Karpas-422 (cell line): ENCODE measurements around the gene SOCS3. TPM values are rescaled to one million over a fixed set of nuclear protein-coding genes. Genes with fewer than 3 reads are reported as not detected.

Source experiments
- DNase-seq: peaks from one replicate; pipeline ENCODE4 v3.0.0-alpha.2; 2015
- H2AFZ ChIP-seq: fragments of 200-600 bp; sonication (generic); 2 replicates; pipeline ENCODE4 v1.6.1; 2014; ENCODE audit warnings: antibody characterized with exemption, low read length, mixed read lengths
- H3K27ac ChIP-seq: fragments of 200-600 bp; sonication (generic); 2 replicates; pipeline ENCODE4 v1.5.1; 2014; ENCODE audit warnings: mild to moderate bottlenecking, low read length, moderate library complexity
- H3K27me3 ChIP-seq: fragments of 200-600 bp; sonication (generic); 2 replicates; pipeline ENCODE4 v1.6.1; 2014; ENCODE audit warnings: low read length, mixed read lengths
- H3K36me3 ChIP-seq: fragments of 200-600 bp; sonication (generic); 2 replicates; pipeline ENCODE4 v1.6.1; 2014; ENCODE audit warnings: low read length, mixed read lengths; ENCODE audit not compliant: insufficient read depth
- H3K4me1 ChIP-seq: fragments of 200-600 bp; sonication (generic); 2 replicates; pipeline ENCODE4 v1.6.1; 2014; ENCODE audit warnings: mild to moderate bottlenecking, low read length, mixed read lengths
- H3K4me2 ChIP-seq: fragments of 200-600 bp; sonication (generic); 2 replicates; pipeline ENCODE4 v1.6.1; 2014; ENCODE audit warnings: low read length, low read depth, mild to moderate bottlenecking; ENCODE audit not compliant: poor library complexity, severe bottlenecking
- H3K4me3 ChIP-seq: fragments of 200-600 bp; sonication (generic); 2 replicates; pipeline ENCODE4 v1.5.1; 2014; ENCODE audit warnings: mild to moderate bottlenecking, antibody characterized with exemption, low read length, mixed read lengths
- H3K79me2 ChIP-seq: fragments of 200-600 bp; sonication (generic); 2 replicates; pipeline ENCODE4 v1.6.1; 2014; ENCODE audit warnings: mild to moderate bottlenecking, low read length, mixed read lengths
- H3K9ac ChIP-seq: fragments of 200-600 bp; sonication (generic); 2 replicates; pipeline ENCODE4 v1.6.0; 2014; ENCODE audit warnings: low read length
- H3K9me2 ChIP-seq: fragments of 200-600 bp; sonication (generic), shearing (Covaris generic); replicated peaks from 2 replicates; pipeline ENCODE4 v1.6.0; 2014; ENCODE audit warnings: mild to moderate bottlenecking, low read length, moderate library complexity; ENCODE audit not compliant: insufficient read depth
- H3K9me3 ChIP-seq: fragments of 300-700, 200-600 bp; sonication (generic); 2 replicates; pipeline ENCODE4 v1.6.1; 2014; ENCODE audit warnings: low read length, mixed read lengths
- H4K20me1 ChIP-seq: fragments of 200-600 bp; sonication (generic); 2 replicates; pipeline ENCODE4 v1.6.1; 2014; ENCODE audit warnings: mild to moderate bottlenecking, antibody characterized with exemption, low read length, low read depth; ENCODE audit not compliant: insufficient read depth
- total RNA-seq: library from RNA; depleted of rRNA; stranded (reverse); fragments of >200 nt; shearing (Covaris generic); gene quantifications from 2 replicates; pipeline ENCODE4 v1.2.3, GENCODE V29; 2014; ENCODE audit warnings: low replicate concordance

SOCS3 gene
- total RNA-seq, 1 experiment from 2014 or later, result not detected

DNA sequence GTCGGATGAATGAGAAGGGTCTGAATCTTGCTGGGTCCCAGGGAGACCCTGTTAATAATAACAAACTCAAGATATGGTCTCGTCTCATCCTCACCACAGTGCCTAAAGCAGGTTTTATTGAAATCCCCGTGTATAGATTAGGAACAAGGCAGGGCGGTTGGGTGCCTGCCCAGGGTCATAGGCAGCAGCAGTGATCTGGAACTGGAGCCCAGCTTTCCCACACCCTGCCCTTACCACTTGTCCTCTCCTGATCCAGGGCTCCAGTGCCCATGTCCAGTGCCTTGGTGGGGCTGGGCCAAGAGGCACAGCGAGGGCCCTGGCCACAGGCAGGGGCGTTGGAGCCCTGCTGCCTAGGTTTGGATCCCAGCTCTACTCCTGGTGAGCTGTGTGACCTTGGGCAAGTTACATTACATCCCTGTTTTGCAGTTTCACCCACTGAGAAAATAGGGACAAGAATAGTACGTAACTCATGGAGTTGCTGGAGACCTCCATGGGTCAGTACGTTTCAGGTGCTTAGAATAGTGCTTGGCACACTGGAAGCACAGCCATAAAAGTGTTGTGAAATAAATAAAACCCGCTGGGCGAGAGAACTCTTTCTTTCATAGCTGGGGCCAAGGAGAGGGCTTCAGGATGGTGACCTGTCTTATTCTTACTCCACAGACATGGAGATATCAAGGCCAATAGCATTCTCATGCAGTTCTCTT is 13.9 kb downstream of the SOCS3 start:
- H3K79me2 ChIP-seq, result no peaks in the 10 kb centered on the region
- no peaks in the 10 kb centered on the region for H3K9me3 ChIP-seq
- H4K20me1 ChIP-seq, result no peaks in the 10 kb centered on the region; the same call in 1 of the 2 replicates
- no peak for DNase-seq
- H3K4me3 ChIP-seq, result no peak overlapping the region
- H3K4me1 ChIP-seq, result peaks cover 12% of the 10 kb centered on the region
- no peaks in the 10 kb centered on the region for H3K36me3 ChIP-seq
- H3K9me2 ChIP-seq, result no peaks in the 10 kb centered on the region
- H3K27me3 ChIP-seq, result no peaks in the 10 kb centered on the region
- H3K9ac ChIP-seq, result no peak overlapping the region
- no peak overlapping the region for H3K4me2 ChIP-seq
- no peak overlapping the region for H2AFZ ChIP-seq
- H3K27ac ChIP-seq, result no peak overlapping the region

DNA sequence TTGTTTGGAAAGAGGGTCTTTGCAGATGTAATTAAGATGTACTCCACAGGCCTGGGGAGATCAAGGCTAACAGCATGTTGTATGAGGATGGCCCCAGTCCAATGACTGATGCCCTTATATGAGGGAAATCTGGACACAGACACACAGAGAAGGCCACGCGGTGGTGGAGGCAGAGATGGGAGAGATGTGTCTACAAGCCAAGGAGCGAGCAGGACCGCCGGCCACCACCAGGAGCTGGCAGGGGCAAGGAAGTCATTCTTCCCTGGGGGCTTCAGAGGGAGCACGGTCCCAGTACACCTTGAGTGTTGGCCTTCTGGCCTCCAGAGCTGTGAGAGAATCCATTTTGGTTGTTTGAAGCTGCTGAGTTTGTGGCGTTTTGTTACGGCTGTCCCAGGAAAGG is 14.7 kb downstream of the SOCS3 start:
- Histone ChIP-seq H3K36me3 (no peaks in the 10 kb centered on the region), H3K9me2 (no peaks in the 10 kb centered on the region), H3K9me3 (no peaks in the 10 kb centered on the region), H3K27me3 (no peaks in the 10 kb centered on the region), H3K27ac (no peak overlapping the region), H3K4me2 (no peak overlapping the region), H3K4me3 (no peak overlapping the region), H3K9ac (no peak overlapping the region), H3K79me2 (no peaks in the 10 kb centered on the region), H3K4me1 (peaks cover 14% of the 10 kb centered on the region), H2AFZ (no peak overlapping the region), H4K20me1 (no peaks in the 10 kb centered on the region; the same call in 1 of the 2 replicates)
- DNase-seq, result no peak

DNA sequence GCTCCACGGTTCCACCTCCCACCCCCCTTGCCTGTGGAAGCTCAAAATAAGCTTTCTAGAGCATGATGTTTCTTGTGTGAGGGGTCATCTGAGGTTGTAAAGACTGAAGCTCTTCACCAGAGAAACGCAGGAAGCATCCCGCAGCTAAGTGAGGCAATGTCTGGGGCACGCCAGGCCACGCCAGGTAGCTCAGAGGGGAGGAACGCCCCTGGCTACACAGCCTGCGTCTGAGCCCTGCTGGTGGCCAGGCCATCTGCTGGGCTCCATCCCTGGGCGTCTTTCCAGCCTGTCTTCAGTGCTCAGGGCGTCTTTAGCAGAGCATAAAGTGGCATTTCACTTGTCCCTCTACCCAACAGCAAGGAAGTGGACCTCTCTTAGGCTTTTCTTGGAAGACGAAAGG is 15.2 kb downstream of the SOCS3 start:
- Histone ChIP-seq H3K36me3 (no peaks in the 10 kb centered on the region), H3K9me2 (no peaks in the 10 kb centered on the region), H3K4me1 (peaks cover 15% of the 10 kb centered on the region), H2AFZ (no peak overlapping the region), H3K9ac (no peak overlapping the region), H3K27ac (no peak overlapping the region), H3K4me2 (no peak overlapping the region), H3K4me3 (no peak overlapping the region), H3K27me3 (no peaks in the 10 kb centered on the region), H4K20me1 (no peaks in the 10 kb centered on the region; the same call in 1 of the 2 replicates), H3K9me3 (no peaks in the 10 kb centered on the region), H3K79me2 (no peaks in the 10 kb centered on the region)
- no peak for DNase-seq

DNA sequence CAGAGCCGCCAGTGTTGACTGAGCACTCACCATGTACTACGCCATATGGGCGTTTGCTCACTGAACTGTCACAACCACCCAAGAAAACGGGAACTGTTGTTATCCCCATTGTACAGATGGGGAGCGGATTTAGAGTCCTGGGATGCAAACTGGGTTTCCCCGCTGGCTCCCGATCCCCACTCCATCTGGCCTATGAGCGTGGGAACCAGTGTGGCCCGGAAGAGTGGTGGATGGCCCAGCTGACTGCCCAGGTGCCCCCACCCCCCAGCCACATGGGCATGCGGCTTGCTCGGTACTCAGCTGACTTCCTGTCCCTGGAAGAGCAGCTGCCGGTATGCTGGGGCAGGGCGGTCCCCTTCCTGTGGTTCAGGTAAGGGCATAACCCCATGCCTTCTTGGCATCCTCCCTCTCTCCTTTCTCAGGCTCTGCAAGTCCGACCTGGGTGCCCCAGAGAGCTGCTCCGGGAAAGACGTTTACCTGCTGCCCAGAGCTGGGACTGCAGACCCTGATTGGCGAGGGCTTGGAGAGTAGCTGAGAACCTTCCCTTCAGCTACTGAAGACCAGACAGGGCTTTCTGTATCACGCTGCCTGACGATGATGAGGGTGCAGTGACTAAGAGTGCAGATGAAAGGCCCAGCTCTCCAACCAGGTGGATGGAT is 16.2 kb downstream of the SOCS3 start:
- peak; percentile 59 for DNase-seq
- no peaks in the 10 kb centered on the region for H3K27me3 ChIP-seq
- H3K4me2 ChIP-seq, result peak overlapping the region; percentile 1
- no peak overlapping the region for H3K27ac ChIP-seq
- no peak overlapping the region for H3K9ac ChIP-seq
- no peaks in the 10 kb centered on the region for H3K79me2 ChIP-seq
- H4K20me1 ChIP-seq, result no peaks in the 10 kb centered on the region; the same call in 1 of the 2 replicates
- H3K9me3 ChIP-seq, result no peaks in the 10 kb centered on the region
- peaks cover 20% of the 10 kb centered on the region for H3K4me1 ChIP-seq
- no peaks in the 10 kb centered on the region for H3K36me3 ChIP-seq
- H3K9me2 ChIP-seq, result no peaks in the 10 kb centered on the region
- no peak overlapping the region for H3K4me3 ChIP-seq
- no peak overlapping the region for H2AFZ ChIP-seq

DNA sequence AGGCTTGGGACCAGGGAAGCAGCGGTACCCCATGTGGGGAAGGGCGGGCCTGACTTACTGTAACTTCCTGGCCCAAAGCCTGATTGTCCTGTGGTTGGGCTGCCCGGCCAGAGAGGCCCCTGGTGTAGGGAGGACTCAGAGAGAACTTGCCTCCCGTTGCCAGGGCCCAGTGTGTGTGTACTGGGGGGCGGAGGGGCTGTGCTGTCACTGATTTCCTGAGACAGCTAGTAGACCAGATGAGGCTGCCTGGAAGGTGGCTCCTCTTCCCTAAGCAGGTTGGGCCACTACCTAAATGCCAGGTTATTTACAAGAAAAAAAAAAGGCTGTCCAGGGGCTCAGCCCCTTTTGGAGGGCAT is 16.7 kb downstream of the SOCS3 start:
- Histone ChIP-seq H2AFZ (no peak overlapping the region), H3K9ac (no peak overlapping the region), H3K9me3 (no peaks in the 10 kb centered on the region), H3K4me1 (peaks cover 25% of the 10 kb centered on the region), H3K27me3 (peaks cover 3% of the 10 kb centered on the region; the same call in 1 of the 2 replicates), H3K79me2 (no peaks in the 10 kb centered on the region), H3K9me2 (no peaks in the 10 kb centered on the region), H4K20me1 (no peaks in the 10 kb centered on the region; the same call in 1 of the 2 replicates), H3K36me3 (no peaks in the 10 kb centered on the region), H3K27ac (no peak overlapping the region), H3K4me3 (no peak overlapping the region), H3K4me2 (peak overlapping the region; percentile 1)
- DNase-seq, result no peak

DNA sequence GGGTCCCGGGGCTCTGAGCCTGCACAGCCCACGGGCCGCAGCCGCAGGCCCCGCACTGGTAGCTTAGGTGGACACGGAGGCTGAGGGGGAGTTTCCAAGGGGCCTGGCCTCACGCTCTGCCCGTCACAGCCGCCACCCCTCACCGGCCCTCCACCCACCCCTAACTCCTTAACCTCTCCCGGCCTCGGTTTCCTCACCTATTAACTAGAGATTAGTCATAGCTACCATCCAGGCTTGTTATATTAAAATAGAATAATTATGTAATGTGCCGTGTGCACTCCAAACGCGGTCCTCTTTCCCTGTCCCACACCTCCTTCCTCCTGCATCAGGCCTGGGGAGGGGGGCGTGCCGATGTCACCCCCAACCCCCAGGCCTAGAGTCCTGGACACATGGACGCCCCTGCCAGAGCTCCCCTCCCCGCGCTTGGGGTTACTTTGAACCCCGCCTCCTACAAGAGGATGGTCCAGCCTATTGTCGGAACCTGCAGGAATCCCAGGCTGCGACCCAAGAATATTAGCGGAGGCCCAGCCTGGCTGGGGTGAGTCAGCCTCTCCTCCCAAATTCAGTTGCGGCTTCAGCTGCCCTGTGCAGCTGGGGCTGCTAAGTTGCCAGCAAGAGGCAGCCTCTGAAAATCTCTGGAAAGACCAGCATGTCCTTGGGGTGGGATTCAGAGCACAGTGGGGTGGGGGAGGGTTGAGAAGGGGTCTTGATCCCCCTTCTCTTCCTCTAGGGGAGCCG is 17.3 kb downstream of the SOCS3 start:
- H3K36me3 ChIP-seq, result no peaks in the 10 kb centered on the region
- H3K4me2 ChIP-seq, result no peak overlapping the region
- no peaks in the 10 kb centered on the region for H3K9me3 ChIP-seq
- H4K20me1 ChIP-seq, result no peaks in the 10 kb centered on the region
- no peaks in the 10 kb centered on the region for H3K79me2 ChIP-seq
- H3K27ac ChIP-seq, result no peak overlapping the region
- no peak overlapping the region for H3K4me3 ChIP-seq
- no peak for DNase-seq
- no peaks in the 10 kb centered on the region for H3K9me2 ChIP-seq
- H3K4me1 ChIP-seq, result peaks cover 31% of the 10 kb centered on the region
- peaks cover 3% of the 10 kb centered on the region; the same call in 1 of the 2 replicates for H3K27me3 ChIP-seq
- H2AFZ ChIP-seq, result no peak overlapping the region
- no peak overlapping the region for H3K9ac ChIP-seq

DNA sequence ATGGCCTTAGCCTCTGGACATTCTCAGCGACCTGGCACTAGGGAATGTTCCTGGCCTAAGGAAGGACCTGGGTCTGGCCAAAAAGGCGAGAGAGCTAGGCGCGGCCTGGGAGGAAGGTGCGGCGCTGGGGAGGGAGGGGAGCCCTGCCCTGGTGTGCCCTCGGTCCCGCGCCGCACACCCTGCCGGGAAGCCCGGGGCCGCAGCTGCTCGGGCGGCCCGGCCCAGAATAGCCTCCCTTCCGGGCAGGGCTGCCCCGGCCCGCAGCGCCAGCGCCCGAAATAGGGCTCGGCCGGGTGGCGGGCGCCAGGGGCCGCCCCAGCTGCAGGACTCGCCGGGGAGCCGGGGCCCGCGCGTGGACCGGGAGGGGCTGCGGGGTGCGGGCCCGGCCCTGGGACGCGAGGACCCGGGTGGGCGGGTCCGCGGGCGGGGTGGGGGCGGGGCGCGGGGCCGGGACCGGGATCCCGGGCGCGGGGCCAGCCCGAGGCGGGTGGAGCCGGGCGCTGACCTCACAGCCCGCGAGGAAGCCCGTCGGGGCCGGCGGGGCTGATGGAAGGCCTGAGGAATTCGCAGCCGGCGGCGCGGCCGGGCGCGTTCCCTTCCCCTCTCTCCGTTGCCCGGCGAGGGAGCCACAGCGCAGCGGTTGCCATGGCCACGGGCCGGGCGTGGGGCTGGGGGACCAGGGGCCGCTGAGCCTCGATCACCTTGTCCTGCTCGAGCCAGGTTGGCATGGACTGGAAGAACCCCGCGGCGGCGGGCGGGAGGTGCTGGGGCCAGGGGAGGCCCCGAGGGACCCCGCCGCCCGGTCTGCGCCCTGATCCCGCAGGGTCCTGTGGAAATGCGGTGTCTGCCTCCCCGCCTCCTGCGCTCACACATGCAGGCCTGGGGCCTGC is 18.1 kb downstream of the SOCS3 start:
- Histone ChIP-seq H3K4me2 (peak overlapping the region; percentile 19), H3K4me3 (no peak overlapping the region), H3K79me2 (no peaks in the 10 kb centered on the region), H4K20me1 (no peaks in the 10 kb centered on the region), H3K27me3 (peaks cover 3% of the 10 kb centered on the region; the same call in 1 of the 2 replicates), H3K9me2 (no peaks in the 10 kb centered on the region), H3K27ac (no peak overlapping the region), H3K4me1 (peaks cover 39% of the 10 kb centered on the region), H2AFZ (no peak overlapping the region), H3K36me3 (no peaks in the 10 kb centered on the region), H3K9me3 (no peaks in the 10 kb centered on the region), H3K9ac (no peak overlapping the region)
- DNase-seq, result no peak
